Natural killer cell (primary cell): ENCODE measurements around the gene INHBB. TPM values are rescaled to one million over a fixed set of nuclear protein-coding genes. Genes with fewer than 3 reads are reported as not detected.

Experiments
- ATAC-seq, 3 donors: fragments of 150-1000 bp in 2 of 3; fragments of 200-7000 bp in 1 of 3; cut with Tn5 transposase; 1 replicate in 1 of 3; 2 replicates in 2 of 3; pipeline ENCODE4 v1.10.0; 2021; ENCODE audit warnings: mild to moderate bottlenecking in 2 of 3, moderate library complexity in 2 of 3
- DNase-seq, 2 donors: peaks; one replicate each; pipeline versions ENCODE4 v3.0.0 to v3.0.0-alpha.2; 2013 to 2021; ENCODE audit warnings: mixed read lengths in 1 of 2
- H3K27ac ChIP-seq: one replicate; pipeline ENCODE4 v1.5.1; 2013; ENCODE audit warnings: mild to moderate bottlenecking, low read length
- H3K27me3 ChIP-seq: one replicate; pipeline ENCODE4 v1.6.1; 2013; ENCODE audit warnings: low read length; ENCODE audit not compliant: control insufficient read depth, insufficient read depth
- H3K36me3 ChIP-seq: one replicate; pipeline ENCODE4 v1.6.1; 2013; ENCODE audit warnings: low read length; ENCODE audit not compliant: control insufficient read depth, insufficient read depth
- H3K4me1 ChIP-seq: one replicate; pipeline ENCODE4 v1.6.1; 2013; ENCODE audit warnings: low read length; ENCODE audit not compliant: control insufficient read depth, insufficient read depth
- H3K4me3 ChIP-seq: one replicate; pipeline ENCODE4 v1.5.1; 2013; ENCODE audit warnings: low read length
- H3K9me3 ChIP-seq: one replicate; pipeline ENCODE4 v1.6.1; 2013; ENCODE audit warnings: low read length; ENCODE audit not compliant: control insufficient read depth, insufficient read depth
- H3K27ac Mint-ChIP-seq, 2 donors: one replicate each; pipeline ENCODE4 v1.8.0; 2022; ENCODE audit warnings: mild to moderate bottlenecking in 2 of 2, mixed read lengths in 2 of 2, moderate library complexity in 1 of 2
- H3K27me3 Mint-ChIP-seq, 2 donors: one replicate each; pipeline ENCODE4 v1.8.0; 2022; ENCODE audit warnings: low read depth in 2 of 2, mixed read lengths in 2 of 2
- H3K36me3 Mint-ChIP-seq: one replicate; pipeline ENCODE4 v1.8.0; 2022; ENCODE audit warnings: mixed read lengths
- H3K4me1 Mint-ChIP-seq, 2 donors: one replicate each; pipeline ENCODE4 v1.8.0; 2022; ENCODE audit warnings: mixed read lengths in 2 of 2
- H3K4me3 Mint-ChIP-seq: one replicate; pipeline ENCODE4 v1.8.0; 2022; ENCODE audit warnings: mild to moderate bottlenecking, moderate library complexity, mixed read lengths
- H3K9me3 Mint-ChIP-seq, 2 donors: one replicate each; pipeline ENCODE4 v1.8.0; 2022; ENCODE audit warnings: mixed read lengths in 2 of 2
- WGBS: methylation state at CpG from one replicate; pipeline ENCODE4 v1.1.7; 2013; ENCODE audit warnings: missing lambda C conversion rate; ENCODE audit not compliant: insufficient coverage; 5-methylcytosine and 5-hydroxymethylcytosine counted together
- intact Hi-C: fragments of 100-400 bp; cut with micrococcal nuclease; formaldehyde crosslinking; loops from one replicate; pipeline ENCODE4 v1.14.2; 2022
- total RNA-seq, 4 donors: library from RNA; stranded (reverse); fragments of 120-200 nt in 1 of 4; gene quantifications; one replicate each; pipeline versions ENCODE4 v1.2.3 to v1.2.4, GENCODE V29; 2013 to 2022
- TF ChIP-seq, protein P1 (sequence below): fragments of 200-600 bp; IDR thresholded peaks from one replicate; pipeline ENCODE4 v1.8.0; 2022; ENCODE audit warnings: antibody characterized with exemption

INHBB gene
- total RNA-seq, 3 donors from 2014 or later (not counting 1 experiment from before 2014, with no cell fraction given): 0.07 to 0.10 TPM; not detected in 1

GRCh38 chr2:120341977-120342376, 4.0 kb upstream of the INHBB start:
- no peak overlapping the region for H3K27ac ChIP-seq
- H3K27me3 ChIP-seq: peaks cover 32% of the 10 kb centered on the region
- no peak for DNase-seq
- no peak overlapping the region for H3K27ac Mint-ChIP-seq
- no peaks in the 10 kb centered on the region for H3K36me3 Mint-ChIP-seq
- H3K4me3 ChIP-seq: no peak overlapping the region
- peaks cover 4 to 11% of the 10 kb centered on the region in 2 donors for H3K4me1 Mint-ChIP-seq
- H3K9me3 ChIP-seq: no peaks in the 10 kb centered on the region
- no peaks in the 10 kb centered on the region for H3K9me3 Mint-ChIP-seq
- H3K4me1 ChIP-seq: peaks cover 23% of the 10 kb centered on the region
- H3K36me3 ChIP-seq: no peaks in the 10 kb centered on the region
- peak overlapping the region; percentile 28 for H3K4me3 Mint-ChIP-seq
- ATAC-seq: no peak
- TF ChIP-seq, protein P1, sequence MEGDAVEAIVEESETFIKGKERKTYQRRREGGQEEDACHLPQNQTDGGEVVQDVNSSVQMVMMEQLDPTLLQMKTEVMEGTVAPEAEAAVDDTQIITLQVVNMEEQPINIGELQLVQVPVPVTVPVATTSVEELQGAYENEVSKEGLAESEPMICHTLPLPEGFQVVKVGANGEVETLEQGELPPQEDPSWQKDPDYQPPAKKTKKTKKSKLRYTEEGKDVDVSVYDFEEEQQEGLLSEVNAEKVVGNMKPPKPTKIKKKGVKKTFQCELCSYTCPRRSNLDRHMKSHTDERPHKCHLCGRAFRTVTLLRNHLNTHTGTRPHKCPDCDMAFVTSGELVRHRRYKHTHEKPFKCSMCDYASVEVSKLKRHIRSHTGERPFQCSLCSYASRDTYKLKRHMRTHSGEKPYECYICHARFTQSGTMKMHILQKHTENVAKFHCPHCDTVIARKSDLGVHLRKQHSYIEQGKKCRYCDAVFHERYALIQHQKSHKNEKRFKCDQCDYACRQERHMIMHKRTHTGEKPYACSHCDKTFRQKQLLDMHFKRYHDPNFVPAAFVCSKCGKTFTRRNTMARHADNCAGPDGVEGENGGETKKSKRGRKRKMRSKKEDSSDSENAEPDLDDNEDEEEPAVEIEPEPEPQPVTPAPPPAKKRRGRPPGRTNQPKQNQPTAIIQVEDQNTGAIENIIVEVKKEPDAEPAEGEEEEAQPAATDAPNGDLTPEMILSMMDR: no peak
- intact Hi-C loops: loop anchor here (10.0 kb wide), 1 partner anchor 333 kb away; no protein-coding TSS in a partner anchor
- 30% methylated on average over 6 of the region's 7 CpGs for WGBS
- peaks cover 31 to 42% of the 10 kb centered on the region in 2 donors for H3K27me3 Mint-ChIP-seq

GRCh38 chr2:120342446-120342845, 3.5 kb upstream of the INHBB start:
- H3K27ac ChIP-seq: no peak overlapping the region
- WGBS: 29% methylated on average over 7 of the region's 7 CpGs
- H3K4me3 ChIP-seq: no peak overlapping the region
- Mint-ChIP-seq H3K4me1 (peaks cover 7 to 15% of the 10 kb centered on the region in 2 donors), H3K27ac (no peak overlapping the region), H3K9me3 (no peaks in the 10 kb centered on the region), H3K27me3 (peaks cover 31 to 42% of the 10 kb centered on the region in 2 donors), H3K4me3 (peak overlapping the region; percentile 28), H3K36me3 (no peaks in the 10 kb centered on the region)
- ATAC-seq: no peak
- peaks cover 33% of the 10 kb centered on the region for H3K27me3 ChIP-seq
- TF ChIP-seq, protein P1: no peak
- H3K4me1 ChIP-seq: peaks cover 28% of the 10 kb centered on the region
- no peak for DNase-seq
- H3K9me3 ChIP-seq: no peaks in the 10 kb centered on the region
- no peaks in the 10 kb centered on the region for H3K36me3 ChIP-seq
- intact Hi-C loops: loop anchor here (10.0 kb wide), 1 partner anchor 332 kb away; no protein-coding TSS in a partner anchor

DNA sequence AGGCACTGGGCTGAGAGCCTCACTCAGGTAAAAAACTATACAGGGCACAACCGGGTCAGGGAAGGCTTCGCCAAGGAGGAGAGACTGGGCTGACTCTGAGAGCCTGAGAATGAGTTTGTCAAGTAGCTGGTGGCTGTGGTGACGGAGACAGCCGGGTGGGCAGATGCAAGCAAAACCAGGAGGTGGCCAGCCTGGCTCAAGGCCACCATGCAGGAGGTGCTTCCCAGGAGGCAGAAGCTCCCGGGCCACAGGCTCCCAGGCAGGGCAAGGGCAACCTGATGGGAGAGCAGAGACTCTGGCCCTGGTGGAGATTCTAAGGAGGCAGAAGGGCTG, 2.9 kb upstream of the INHBB start:
- no peak overlapping the region for H3K4me3 ChIP-seq
- H3K4me1 ChIP-seq: peaks cover 30% of the 10 kb centered on the region
- no peak overlapping the region for H3K27ac ChIP-seq
- peak overlapping the region; percentile 78 for H3K4me3 Mint-ChIP-seq
- H3K36me3 ChIP-seq: no peaks in the 10 kb centered on the region
- no peaks in the 10 kb centered on the region for H3K9me3 ChIP-seq
- 34% methylated on average over 5 of the region's 5 CpGs for WGBS
- peaks cover 35 to 44% of the 10 kb centered on the region in 2 donors for H3K27me3 Mint-ChIP-seq
- H3K4me1 Mint-ChIP-seq: peaks cover 7 to 18% of the 10 kb centered on the region in 2 donors
- peaks cover 33% of the 10 kb centered on the region for H3K27me3 ChIP-seq
- intact Hi-C loops: loop anchor here (10.0 kb wide), 1 partner anchor 332 kb away; no protein-coding TSS in a partner anchor
- H3K9me3 Mint-ChIP-seq: no peaks in the 10 kb centered on the region
- TF ChIP-seq, protein P1: no peak
- H3K36me3 Mint-ChIP-seq: no peaks in the 10 kb centered on the region
- ATAC-seq (no peak), DNase-seq (no peak)
- H3K27ac Mint-ChIP-seq: no peak overlapping the region
